Vagina (tissue), 2 donors: ENCODE results near the gene TAS2R20. TPM values are rescaled to one million over a fixed set of nuclear protein-coding genes. Genes with fewer than 3 reads are reported as not detected.

ENCODE experiments used
- DNase-seq, 2 donors: peaks; one replicate each; pipeline ENCODE4 v3.0.0-alpha.2; 2017; ENCODE audit errors: extremely low spot score in 2 of 2
- H3K27ac ChIP-seq: fragments of 200-600 bp; sonication (generic); one replicate; pipeline ENCODE4 v1.5.1; 2019
- H3K27me3 ChIP-seq: fragments of 200-600 bp; sonication (generic); one replicate; pipeline ENCODE4 v1.5.1; 2019
- H3K36me3 ChIP-seq, 2 donors: fragments of 200-600 bp; sonication (generic); one replicate each; pipeline ENCODE4 v1.5.1; 2017 to 2019
- H3K4me1 ChIP-seq: fragments of 200-600 bp; sonication (generic); one replicate; pipeline ENCODE4 v1.5.1; 2019
- H3K4me3 ChIP-seq, 2 donors: fragments of 200-600 bp; sonication (generic); 1 replicate in 1 of 2; 2 replicates in 1 of 2; pipeline ENCODE4 v1.5.1; 2016 to 2019
- H3K9me3 ChIP-seq: fragments of 200-600 bp; sonication (generic); one replicate; pipeline ENCODE4 v1.5.1; 2019
- CTCF ChIP-seq, 3 experiments: fragments of 450-650 bp in 2 of 3; fragments of 200-600 bp in 1 of 3; sonication (generic) in 1 of 3; IDR thresholded peaks; one replicate each; pipeline ENCODE4 v1.5.1; 2017 to 2019; ENCODE audit warnings: antibody characterized with exemption in 3 of 3, mild to moderate bottlenecking in 2 of 3, moderate library complexity in 2 of 3
- POLR2A ChIP-seq, 2 donors: fragments of 450-650 bp; IDR thresholded peaks; one replicate each; pipeline ENCODE4 v1.6.1; 2017; ENCODE audit warnings: antibody characterized with exemption in 2 of 2, mild to moderate bottlenecking in 2 of 2, moderate library complexity in 2 of 2
- POLR2AphosphoS5 ChIP-seq, 2 donors: sonication (generic); formaldehyde crosslinking; IDR thresholded peaks; one replicate each; pipeline ENCODE4 v1.9.0; 2017; ENCODE audit warnings: antibody characterized with exemption in 2 of 2, mild to moderate bottlenecking in 2 of 2, low read depth in 1 of 2; ENCODE audit not compliant: insufficient read depth in 1 of 2
- intact Hi-C: fragments of 100-400 bp; cut with DNase I; formaldehyde crosslinking; loops from one replicate; pipeline ENCODE4 v1.15.1; 2023
- total RNA-seq: library from RNA; depleted of rRNA; stranded (reverse); fragments of >200 nt; gene quantifications from one replicate; pipeline ENCODE4 v1.2.3, GENCODE V29; 2016

TAS2R20 gene
- total RNA-seq, 1 donor from 2014 or later, result 4.7 TPM

GRCh38 chr12:11014234-11014633 lies 16.1 kb upstream of the TAS2R20 start:
- intact Hi-C loops, result no loop called here
- DNase-seq, result no peak
- Histone ChIP-seq H3K27ac (no peak overlapping the region), H3K27me3 (no peaks in the 10 kb centered on the region), H3K4me1 (no peaks in the 10 kb centered on the region), H3K36me3 (peaks cover 0 to 4% of the 10 kb centered on the region in 2 donors), H3K4me3 (no peak overlapping the region), H3K9me3 (no peaks in the 10 kb centered on the region)
- TF ChIP-seq CTCF (IDR thresholded peaks at IDR 0.05) (no peak), POLR2A (IDR thresholded peaks at IDR 0.05) (no peak)

GRCh38 chr12:11007608-11008007 lies 9.5 kb upstream of the TAS2R20 start:
- no peak for TF ChIP-seq POLR2A (IDR thresholded peaks at IDR 0.05)
- no peak for TF ChIP-seq POLR2AphosphoS5 (IDR thresholded peaks at IDR 0.05; ENCODE audit: insufficient read depth in 1 of 2, low read depth in 1 of 2)
- no peak for TF ChIP-seq CTCF (IDR thresholded peaks at IDR 0.05)
- Histone ChIP-seq H3K36me3 (no peaks in the 10 kb centered on the region), H3K27me3 (no peaks in the 10 kb centered on the region), H3K4me1 (no peaks in the 10 kb centered on the region), H3K4me3 (no peak overlapping the region), H3K9me3 (no peaks in the 10 kb centered on the region), H3K27ac (no peak overlapping the region)
- no peak for DNase-seq
- intact Hi-C loops, result no loop called here

- no peak for DNase-seq
- Histone ChIP-seq H3K4me3 (no peak overlapping the region), H3K4me1 (no peaks in the 10 kb centered on the region), H3K36me3 (no peaks in the 10 kb centered on the region), H3K27me3 (no peaks in the 10 kb centered on the region), H3K9me3 (no peaks in the 10 kb centered on the region), H3K27ac (no peak overlapping the region)
- intact Hi-C loops, result no loop called here
- no peak for TF ChIP-seq POLR2AphosphoS5 (IDR thresholded peaks at IDR 0.05; ENCODE audit: insufficient read depth in 1 of 2, low read depth in 1 of 2)
- TF ChIP-seq CTCF (IDR thresholded peaks at IDR 0.05), result no peak
- no peak for TF ChIP-seq POLR2A (IDR thresholded peaks at IDR 0.05)
Measured at GRCh38 chr12:10994307-10994706, 3.8 kb downstream of the TAS2R20 start.

GRCh38 chr12:10989107-10989506 lies 9.0 kb downstream of the TAS2R20 start:
- no peak overlapping the region for H3K4me3 ChIP-seq
- H3K4me1 ChIP-seq, result no peaks in the 10 kb centered on the region
- H3K9me3 ChIP-seq, result no peaks in the 10 kb centered on the region
- no peak for DNase-seq
- H3K27ac ChIP-seq, result no peak overlapping the region
- intact Hi-C loops, result no loop called here
- TF ChIP-seq POLR2A (IDR thresholded peaks at IDR 0.05) (no peak), POLR2AphosphoS5 (IDR thresholded peaks at IDR 0.05; ENCODE audit: insufficient read depth in 1 of 2, low read depth in 1 of 2) (no peak), CTCF (IDR thresholded peaks at IDR 0.05) (no peak)
- H3K27me3 ChIP-seq, result no peaks in the 10 kb centered on the region
- H3K36me3 ChIP-seq, result no peaks in the 10 kb centered on the region

- Histone ChIP-seq H3K27me3 (no peaks in the 10 kb centered on the region), H3K4me3 (no peak within 1 kb of the TSS), H3K27ac (no peak within 1 kb of the TSS), H3K9me3 (no peaks in the 10 kb centered on the region), H3K4me1 (no peaks in the 10 kb centered on the region), H3K36me3 (no peaks in the 10 kb centered on the region)
- no peak for DNase-seq
- intact Hi-C loops, result no loop called here
- TF ChIP-seq POLR2A (IDR thresholded peaks at IDR 0.05), result no peak
- no peak for TF ChIP-seq CTCF (IDR thresholded peaks at IDR 0.05)
- TF ChIP-seq POLR2AphosphoS5 (IDR thresholded peaks at IDR 0.05; ENCODE audit: insufficient read depth in 1 of 2, low read depth in 1 of 2), result no peak
Measured at GRCh38 chr12:10986812-10987211, 11.3 kb downstream of the TAS2R20 start, which contains the start of gene TAS2R50. Gene TAS2R50, minus strand, starts transcription at chr12:10986912. Its CDS starts 52 bp downstream, at chr12:10986860.
